NT2/D1 (cell line): ENCODE data around the gene DEPDC1B.

Source experiments
- DNase-seq: peaks from one replicate; pipeline ENCODE4 v3.0.0-alpha.2; 2011; ENCODE audit warnings: low read depth, low spot score
- H3K27me3 ChIP-seq: 2 replicates; pipeline ENCODE4 v1.6.0; 2011; ENCODE audit warnings: mild to moderate bottlenecking; ENCODE audit not compliant: insufficient read length, insufficient read depth
- H3K36me3 ChIP-seq: 2 replicates; pipeline ENCODE4 v1.6.1; 2011; ENCODE audit warnings: mild to moderate bottlenecking, low read length, mixed read lengths; ENCODE audit not compliant: insufficient read depth, insufficient read length
- H3K4me1 ChIP-seq: 2 replicates; pipeline ENCODE4 v1.5.1; 2011; ENCODE audit not compliant: insufficient read depth, insufficient read length
- H3K4me3 ChIP-seq: 2 replicates; pipeline ENCODE4 v1.5.1; 2011; ENCODE audit warnings: low read depth; ENCODE audit not compliant: insufficient read length
- H3K9ac ChIP-seq: 2 replicates; pipeline ENCODE4 v1.6.0; 2011; ENCODE audit warnings: low read depth; ENCODE audit not compliant: insufficient read length
- H3K9me3 ChIP-seq: 2 replicates; pipeline ENCODE4 v1.5.1; 2011; ENCODE audit warnings: mild to moderate bottlenecking, low read length; ENCODE audit not compliant: insufficient read depth
- SUZ12 ChIP-seq: IDR thresholded peaks from 2 replicates; pipeline ENCODE4 v1.6.1; 2011; ENCODE audit not compliant: insufficient read length, insufficient read depth; ENCODE audit errors: extremely low read depth
- YY1 ChIP-seq: IDR thresholded peaks from 2 replicates; pipeline ENCODE4 v1.6.1; 2011; ENCODE audit not compliant: insufficient read length, insufficient read depth
- ZNF274 ChIP-seq: IDR thresholded peaks from 2 replicates; pipeline ENCODE4 v1.6.1; 2011; ENCODE audit warnings: mild to moderate bottlenecking, low read depth, low read length

DEPDC1B gene

GRCh38 chr5:60549841-60550240 is 150.1 kb downstream of the DEPDC1B start:
- no peaks in the 10 kb centered on the region for H3K27me3 ChIP-seq
- H3K9ac ChIP-seq: no peak overlapping the region
- no peaks in the 10 kb centered on the region for H3K4me1 ChIP-seq
- no peak overlapping the region for H3K4me3 ChIP-seq
- peaks cover 1% of the 10 kb centered on the region; the same call in 1 of the 2 replicates for H3K9me3 ChIP-seq
- H3K36me3 ChIP-seq: no peaks in the 10 kb centered on the region
- TF ChIP-seq ZNF274 (no peak), SUZ12 (no peak), YY1 (no peak)
- DNase-seq: no peak
